Measurements from ENCODE around the gene HGFAC. TPM values are rescaled to one million over a fixed set of nuclear protein-coding genes. Genes with fewer than 3 reads are reported as not detected.

The HGFAC gene
- polyA plus RNA-seq, 1 donor, result 3.0 TPM

GRCh38 chr4:3411676-3412075 lies 30.1 kb upstream of the HGFAC start:
- DNase-seq, result no peak

DNA sequence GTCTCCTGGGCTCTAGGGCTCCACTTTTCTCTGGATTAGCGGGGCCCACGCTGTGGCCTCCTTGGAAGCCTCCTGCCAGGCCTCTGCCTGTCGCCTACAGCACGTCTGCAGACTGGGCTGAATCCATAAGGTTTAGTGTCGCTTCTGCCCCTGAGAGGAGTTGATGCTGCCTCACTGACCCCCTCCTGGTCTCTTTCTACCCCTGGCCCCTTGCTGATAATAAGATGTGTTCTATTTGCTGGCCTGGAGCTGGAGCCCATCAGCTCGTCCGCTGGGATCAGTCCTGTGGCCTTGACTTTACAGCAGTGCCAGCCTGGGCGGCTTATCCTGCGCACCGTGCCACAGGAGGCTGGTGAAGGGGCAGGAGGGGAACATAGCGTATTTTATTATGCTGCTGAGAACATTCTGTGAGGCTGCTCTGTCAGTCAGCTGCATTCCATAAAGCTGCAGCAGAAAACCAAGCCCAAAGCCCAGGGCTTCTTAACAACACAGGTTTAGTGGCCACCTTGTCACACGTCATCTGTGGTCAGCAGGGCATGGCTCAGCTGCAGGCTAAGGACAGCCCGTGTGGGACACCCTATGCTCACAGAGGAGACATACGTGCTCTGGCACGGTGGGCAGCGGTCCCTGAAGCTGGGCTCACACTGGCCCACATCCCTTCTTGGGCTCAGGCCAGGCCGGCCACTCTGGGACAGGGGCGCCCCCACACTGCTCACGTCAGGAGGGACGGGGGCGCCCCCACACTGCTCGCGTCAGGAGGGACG lies 29.3 kb upstream of the HGFAC start:
- no peak for DNase-seq

- DNase-seq, result no peak
Measured at GRCh38 chr4:3413217-3413671, 28.5 kb upstream of the HGFAC start.

- DNase-seq, result no peak
Measured at GRCh38 chr4:3413675-3414420, 27.9 kb upstream of the HGFAC start.

DNA sequence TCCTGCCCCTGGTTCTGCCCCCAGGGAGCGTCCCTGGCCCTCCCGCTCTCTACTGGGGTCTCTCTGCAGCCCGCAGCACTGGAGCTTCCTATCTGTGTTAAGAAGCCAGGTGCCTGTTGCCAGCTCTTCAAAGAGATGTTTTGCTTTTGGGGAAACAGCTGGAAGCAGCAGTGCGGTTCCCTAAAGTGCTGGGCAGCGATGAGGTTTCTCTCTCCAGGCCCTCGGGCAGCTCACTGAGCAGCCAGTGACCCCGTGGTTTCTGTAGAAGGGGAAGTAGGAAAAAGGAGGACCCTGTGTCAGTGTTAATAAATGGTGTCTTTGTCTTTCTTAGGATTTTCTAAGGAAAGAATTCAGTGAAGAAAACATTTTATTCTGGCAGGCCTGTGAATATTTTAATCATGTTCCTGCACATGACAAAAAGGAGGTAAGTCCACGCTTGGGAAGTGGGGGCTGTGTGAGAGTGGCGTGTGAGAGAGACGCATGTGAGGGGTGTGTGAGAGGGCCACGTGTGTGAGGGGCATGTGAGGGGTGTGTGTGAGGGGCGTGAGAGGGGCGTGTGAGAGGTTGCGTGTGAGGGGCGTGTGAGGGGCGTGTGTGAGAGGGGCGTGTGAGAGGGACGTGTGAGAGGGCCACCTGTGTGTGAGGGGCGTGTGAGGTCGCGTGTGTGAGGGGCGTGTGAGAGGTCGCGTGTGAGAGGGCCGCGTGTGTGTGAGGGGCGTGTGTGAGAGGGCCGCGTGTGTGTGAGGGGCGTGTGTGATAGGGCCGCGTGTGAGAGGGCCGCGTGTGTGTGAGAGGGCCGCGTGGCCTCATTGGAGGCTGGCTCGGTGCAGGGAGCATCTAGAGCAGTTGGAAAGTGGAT lies 27.1 kb upstream of the HGFAC start:
- DNase-seq, result no peak

DNA sequence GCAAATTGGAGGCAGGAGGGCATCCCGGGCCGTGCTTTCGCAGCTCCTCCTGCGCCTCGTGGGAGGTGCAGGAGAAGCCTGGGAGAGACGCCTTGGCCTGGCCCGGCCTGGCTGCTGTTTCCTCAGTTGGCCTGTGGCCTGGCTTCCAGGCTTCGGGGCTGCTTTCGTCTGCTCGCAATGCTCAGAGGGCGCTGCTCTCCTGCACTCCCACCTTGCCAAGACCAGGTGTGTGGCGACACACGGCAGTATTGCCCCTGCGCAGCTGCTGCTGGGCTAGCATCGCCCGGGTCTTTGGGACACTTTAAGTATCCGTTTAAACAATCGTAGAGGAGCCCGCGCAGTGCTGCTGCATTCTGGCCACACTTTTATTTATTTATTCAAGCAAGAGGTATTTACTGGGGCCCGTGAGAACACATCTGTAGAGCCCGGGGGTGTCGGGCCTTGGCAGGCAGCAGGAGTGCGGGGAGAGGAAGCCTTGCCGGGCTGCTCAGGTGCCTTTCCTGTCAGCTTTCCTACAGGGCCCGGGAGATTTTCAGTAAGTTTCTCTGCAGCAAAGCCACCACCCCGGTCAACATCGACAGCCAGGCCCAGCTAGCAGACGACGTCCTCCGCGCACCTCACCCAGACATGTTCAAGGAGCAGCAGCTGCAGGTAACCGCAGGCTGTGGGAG lies 26.2 kb upstream of the HGFAC start:
- no peak for DNase-seq

- DNase-seq, result no peak
Measured at GRCh38 chr4:3416270-3416669, 25.5 kb upstream of the HGFAC start.

GRCh38 chr4:3416821-3417221 lies 24.9 kb upstream of the HGFAC start:
- no peak for DNase-seq

- no peak for DNase-seq
Measured at GRCh38 chr4:3417448-3417847, 24.3 kb upstream of the HGFAC start.

- DNase-seq, result no peak
Measured at GRCh38 chr4:3418029-3418762, 23.6 kb upstream of the HGFAC start.

- DNase-seq, result no peak
Measured at GRCh38 chr4:3419836-3420605, 21.7 kb upstream of the HGFAC start.

- DNase-seq, result no peak
Measured at GRCh38 chr4:3420606-3420955, 21.2 kb upstream of the HGFAC start.

DNA sequence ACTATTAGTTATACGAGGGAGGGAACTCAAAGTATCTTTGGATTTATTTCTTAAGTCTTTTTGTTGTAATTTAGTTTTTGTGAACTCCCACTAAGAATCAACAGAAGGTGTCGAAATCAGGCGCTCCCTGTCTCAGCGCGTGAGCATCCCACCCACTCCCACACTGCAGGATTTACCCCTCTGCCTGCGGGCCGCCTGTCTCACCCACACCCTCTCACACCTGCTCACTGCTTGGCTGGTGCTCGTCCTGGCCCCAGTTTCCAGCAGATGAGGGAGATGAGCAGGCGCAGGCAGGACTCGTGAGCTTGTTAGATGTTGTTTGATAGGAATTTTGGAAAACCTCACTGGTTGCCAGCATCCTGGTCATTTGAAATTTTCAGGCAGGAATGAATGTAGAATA lies 20.8 kb upstream of the HGFAC start:
- no peak for DNase-seq

- no peak for DNase-seq
Measured at GRCh38 chr4:3421470-3421869, 20.3 kb upstream of the HGFAC start.

- no peak for DNase-seq
Measured at GRCh38 chr4:3422241-3422801, 19.4 kb upstream of the HGFAC start.

- DNase-seq, result no peak
Measured at GRCh38 chr4:3422808-3423297, 18.9 kb upstream of the HGFAC start.

GRCh38 chr4:3423406-3423805 lies 18.4 kb upstream of the HGFAC start:
- no peak for DNase-seq

- DNase-seq, result no peak
Measured at GRCh38 chr4:3423952-3424351, 17.8 kb upstream of the HGFAC start.

- no peak for DNase-seq
Measured at GRCh38 chr4:3424522-3425095, 17.2 kb upstream of the HGFAC start.

DNA sequence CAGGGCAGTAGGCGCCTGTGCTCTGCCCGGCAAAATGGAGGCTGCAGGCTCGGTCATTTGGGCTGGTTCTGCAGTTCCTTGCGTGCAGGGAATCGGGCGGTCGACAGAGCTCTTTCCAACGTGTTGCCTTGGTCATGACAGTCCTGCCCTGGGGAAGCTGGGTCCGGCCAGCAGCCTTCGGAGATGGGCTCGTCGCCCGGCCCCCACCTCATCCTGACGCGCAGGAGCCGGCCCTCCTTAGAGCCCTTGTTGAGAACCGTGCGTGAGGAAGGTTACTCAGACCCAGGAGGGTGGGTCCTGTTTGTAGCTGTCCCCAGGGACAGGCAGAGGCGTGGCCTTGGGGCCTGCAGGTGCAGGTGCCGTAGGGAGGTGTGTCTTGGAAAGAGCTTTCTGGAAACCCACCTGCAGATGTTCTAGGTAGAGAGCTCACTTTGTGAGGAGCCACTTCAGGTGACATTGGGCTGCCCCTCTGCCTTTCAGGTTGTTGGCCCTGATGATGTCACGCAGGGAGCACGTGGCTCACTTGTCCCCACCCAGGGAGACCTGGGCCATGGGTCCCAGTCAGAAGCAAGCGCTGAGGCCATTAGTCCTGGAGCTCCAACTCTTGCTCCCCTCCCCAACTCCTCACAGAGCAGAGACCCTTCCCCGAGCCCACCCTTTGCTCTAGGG lies 15.2 kb upstream of the HGFAC start:
- DNase-seq, result no peak

Measured in hindlimb muscle (tissue), 1 donor.